Measurements from ENCODE around the gene SSRP1. TPM values are rescaled to one million over a fixed set of nuclear protein-coding genes. Genes with fewer than 3 reads are reported as not detected.
A peak's percentile ranks its signal among the peaks of the same experiment; 100 is the strongest.

SSRP1 gene
- total and polyA plus RNA-seq, 9 of the 15 experiments (the other 6 are each of a cell fraction or from before 2014, with no cell fraction given), result 91.1 to 416 (median 245) TPM

- TF ChIP-seq RB1 (IDR thresholded peaks at IDR 0.05; ENCODE audit: low read depth), result peak; percentile 62
- peak in 2 of 3 experiments; percentile 24 to 44 for TF ChIP-seq YY1 (IDR thresholded peaks at IDR 0.05; ENCODE audit: borderline replicate concordance in 1 of 3, control insufficient read depth in 1 of 3, extremely low read depth in 1 of 3, insufficient read depth in 3 of 3, insufficient read length in 1 of 3, insufficient replicate concordance in 2 of 3, low read depth in 1 of 3, low read length in 2 of 3)
- no peak for TF ChIP-seq POLR2A (conservative IDR thresholded peaks at IDR 0.05)
- no peak for TF ChIP-seq PYGO2 (tag; IDR thresholded peaks at IDR 0.05)
- TF ChIP-seq SRSF3 (IDR thresholded peaks at IDR 0.05; ENCODE audit: insufficient read depth, low read length), result no peak
- no peak for TF ChIP-seq ARID2 (IDR thresholded peaks at IDR 0.05)
- TF ChIP-seq POLR2B (IDR thresholded peaks at IDR 0.05; ENCODE audit: low read depth, partially characterized antibody), result no peak
- no peak for TF ChIP-seq XRCC3 (IDR thresholded peaks at IDR 0.05)
- TF ChIP-seq ZNF140 (CRISPR knock-in tag; IDR thresholded peaks at IDR 0.05), result no peak
- TF ChIP-seq ZNF445 (CRISPR knock-in tag; IDR thresholded peaks at IDR 0.05; ENCODE audit: low read depth), result no peak
- TF ChIP-seq GTF2F1 (IDR thresholded peaks at IDR 0.05; ENCODE audit: low read depth, low read length), result no peak
- TF ChIP-seq RBBP5 (IDR thresholded peaks at IDR 0.05; ENCODE audit: borderline replicate concordance, insufficient read depth, low read length, poor library complexity, severe bottlenecking), result no peak
- TF ChIP-seq MYNN (IDR thresholded peaks at IDR 0.05), result no peak
- no peak for TF ChIP-seq MYNN (CRISPR knock-in tag; IDR thresholded peaks at IDR 0.05)
- TF ChIP-seq NBN (IDR thresholded peaks at IDR 0.05; ENCODE audit: low read depth), result no peak
- no peak for TF ChIP-seq BCLAF1 (IDR thresholded peaks at IDR 0.05; ENCODE audit: borderline replicate concordance in 1 of 2, control insufficient read depth in 1 of 2, low read depth in 2 of 2, low read length in 1 of 2)
- no peak for TF ChIP-seq THRB (CRISPR knock-in tag; conservative IDR thresholded peaks at IDR 0.05)
- TF ChIP-seq KLF16 (IDR thresholded peaks at IDR 0.05), result 0 out of 2 replicates have a peak, but pooled peaks have one; percentile 28
- no peak for TF ChIP-seq ZBTB26 (CRISPR knock-in tag; IDR thresholded peaks at IDR 0.05)
- TF ChIP-seq HIVEP1 (CRISPR knock-in tag; IDR thresholded peaks at IDR 0.05), result no peak
- no peak for TF ChIP-seq RBM22 (IDR thresholded peaks at IDR 0.05; ENCODE audit: low read depth, low read length, poor library complexity, severe bottlenecking)
- TF ChIP-seq ZNF75A (CRISPR knock-in tag; IDR thresholded peaks at IDR 0.05), result no peak
Measured at GRCh38 chr11:57349491-57350274, 14.0 kb upstream of the SSRP1 start (continued).

All from K562 (cell line).